Effector memory CD8-positive, alpha-beta T cell (primary cell): ENCODE results near the gene PLA2G2D.

Experiments used
- ATAC-seq: fragments of 150-1000 bp; cut with Tn5 transposase; replicated peaks from 2 replicates; pipeline ENCODE4 v1.10.0; 2021; ENCODE audit warnings: mild to moderate bottlenecking, moderate library complexity
- DNase-seq, 3 experiments: peaks; one replicate each; pipeline ENCODE4 v3.0.0; 2021
- H3K27ac Mint-ChIP-seq, 2 donors: one replicate each; pipeline ENCODE4 v1.8.0; 2022; ENCODE audit warnings: mild to moderate bottlenecking in 2 of 2, mixed read lengths in 2 of 2, moderate library complexity in 2 of 2
- H3K27me3 Mint-ChIP-seq, 2 donors: one replicate each; pipeline ENCODE4 v1.8.0; 2022; ENCODE audit warnings: mixed read lengths in 2 of 2
- H3K36me3 Mint-ChIP-seq: one replicate; pipeline ENCODE4 v1.8.0; 2022; ENCODE audit warnings: mild to moderate bottlenecking, moderate library complexity, mixed read lengths; ENCODE audit not compliant: insufficient read depth
- H3K4me1 Mint-ChIP-seq, 2 donors: one replicate each; pipeline ENCODE4 v1.8.0; 2022; ENCODE audit warnings: low read depth in 2 of 2, mixed read lengths in 2 of 2
- H3K4me3 Mint-ChIP-seq, 2 donors: one replicate each; pipeline ENCODE4 v1.8.0; 2022; ENCODE audit warnings: mild to moderate bottlenecking in 2 of 2, mixed read lengths in 2 of 2, moderate library complexity in 2 of 2
- H3K9me3 Mint-ChIP-seq, 2 donors: one replicate each; pipeline ENCODE4 v1.8.0; 2022; ENCODE audit warnings: mixed read lengths in 2 of 2

Gene PLA2G2D

GRCh38 chr1:20150969-20151368 lies 31.6 kb upstream of the PLA2G2D start:
- DNase-seq, result no peak
- H3K36me3 Mint-ChIP-seq, result peaks cover under 1% of the 10 kb centered on the region
- H3K4me1 Mint-ChIP-seq, result peaks cover 12 to 19% of the 10 kb centered on the region in 2 donors
- peak overlapping the region in 1 of 2 donors; percentile 88 for H3K4me3 Mint-ChIP-seq
- no peaks in the 10 kb centered on the region for H3K9me3 Mint-ChIP-seq
- ATAC-seq, result no peak
- no peaks in the 10 kb centered on the region for H3K27me3 Mint-ChIP-seq
- no peak overlapping the region for H3K27ac Mint-ChIP-seq

GRCh38 chr1:20150326-20150705 lies 31.0 kb upstream of the PLA2G2D start:
- no peak overlapping the region for H3K4me3 Mint-ChIP-seq

GRCh38 chr1:20149601-20150325 lies 30.4 kb upstream of the PLA2G2D start:
- H3K27me3 Mint-ChIP-seq, result no peaks in the 10 kb centered on the region
- DNase-seq (no peak), ATAC-seq (no peak)
- peaks cover 2% of the 10 kb centered on the region for H3K36me3 Mint-ChIP-seq
- H3K9me3 Mint-ChIP-seq, result no peaks in the 10 kb centered on the region
- H3K27ac Mint-ChIP-seq, result peak overlapping the region in 1 of 2 donors; percentile 12
- no peak overlapping the region for H3K4me3 Mint-ChIP-seq
- peaks cover 10 to 14% of the 10 kb centered on the region in 2 donors for H3K4me1 Mint-ChIP-seq

More at GRCh38 chr1:20150326-20150705, 31.0 kb upstream of the PLA2G2D start:
- Mint-ChIP-seq H3K9me3 (no peaks in the 10 kb centered on the region), H3K27ac (peak overlapping the region in 1 of 2 donors; percentile 12), H3K36me3 (peaks cover 2% of the 10 kb centered on the region), H3K27me3 (no peaks in the 10 kb centered on the region), H3K4me1 (peaks cover 12 to 19% of the 10 kb centered on the region in 2 donors)
- DNase-seq (no peak), ATAC-seq (no peak)

- Mint-ChIP-seq H3K9me3 (no peaks in the 10 kb centered on the region), H3K4me3 (no peak overlapping the region), H3K4me1 (peaks cover 4 to 9% of the 10 kb centered on the region in 2 donors), H3K36me3 (peaks cover 2% of the 10 kb centered on the region), H3K27me3 (no peaks in the 10 kb centered on the region), H3K27ac (peak overlapping the region in 1 of 2 donors; percentile 44)
- ATAC-seq, result no peak
- no peak for DNase-seq
Measured at GRCh38 chr1:20148571-20149500, 29.5 kb upstream of the PLA2G2D start.

GRCh38 chr1:20147846-20148570 lies 28.7 kb upstream of the PLA2G2D start:
- Mint-ChIP-seq H3K27me3 (no peaks in the 10 kb centered on the region), H3K36me3 (peaks cover 2% of the 10 kb centered on the region)
- no peak for ATAC-seq

GRCh38 chr1:20143734-20144565 lies 24.6 kb upstream of the PLA2G2D start:
- ATAC-seq (no peak), DNase-seq (no peak)
- peaks cover 2% of the 10 kb centered on the region for H3K36me3 Mint-ChIP-seq
- H3K9me3 Mint-ChIP-seq, result no peaks in the 10 kb centered on the region
- H3K27me3 Mint-ChIP-seq, result peaks cover 6 to 30% of the 10 kb centered on the region in 2 donors
- H3K4me3 Mint-ChIP-seq, result no peak overlapping the region
- H3K4me1 Mint-ChIP-seq, result no peaks in the 10 kb centered on the region
- H3K27ac Mint-ChIP-seq, result no peak overlapping the region

More at GRCh38 chr1:20147846-20148570, 28.7 kb upstream of the PLA2G2D start:
- Mint-ChIP-seq H3K4me1 (peaks cover 4 to 9% of the 10 kb centered on the region in 2 donors), H3K27ac (no peak overlapping the region), H3K9me3 (no peaks in the 10 kb centered on the region), H3K4me3 (no peak overlapping the region)
- DNase-seq, result no peak

- peaks cover 2% of the 10 kb centered on the region for H3K36me3 Mint-ChIP-seq
- no peak for DNase-seq
- H3K4me1 Mint-ChIP-seq, result no peaks in the 10 kb centered on the region
- H3K27me3 Mint-ChIP-seq, result peaks cover 6 to 37% of the 10 kb centered on the region in 2 donors
- no peak for ATAC-seq
- H3K4me3 Mint-ChIP-seq, result no peak overlapping the region
- no peaks in the 10 kb centered on the region for H3K9me3 Mint-ChIP-seq
- no peak overlapping the region for H3K27ac Mint-ChIP-seq
Measured at GRCh38 chr1:20143318-20143717, 24.0 kb upstream of the PLA2G2D start.

- H3K9me3 Mint-ChIP-seq, result no peaks in the 10 kb centered on the region
- no peak overlapping the region for H3K27ac Mint-ChIP-seq
- peaks cover 2% of the 10 kb centered on the region for H3K36me3 Mint-ChIP-seq
- H3K4me3 Mint-ChIP-seq, result no peak overlapping the region
- H3K4me1 Mint-ChIP-seq, result no peaks in the 10 kb centered on the region
- H3K27me3 Mint-ChIP-seq, result peaks cover 6 to 44% of the 10 kb centered on the region in 2 donors
- DNase-seq (no peak), ATAC-seq (no peak)
Measured at GRCh38 chr1:20142001-20142710, 22.8 kb upstream of the PLA2G2D start.

- H3K9me3 Mint-ChIP-seq, result no peaks in the 10 kb centered on the region
- no peak for ATAC-seq
Measured at GRCh38 chr1:20141466-20141865, 22.1 kb upstream of the PLA2G2D start.

GRCh38 chr1:20141001-20141400 lies 21.7 kb upstream of the PLA2G2D start:
- no peak for DNase-seq
- no peak for ATAC-seq
- H3K36me3 Mint-ChIP-seq, result peaks cover 2% of the 10 kb centered on the region
- no peak overlapping the region for H3K4me3 Mint-ChIP-seq
- no peaks in the 10 kb centered on the region for H3K4me1 Mint-ChIP-seq
- H3K27ac Mint-ChIP-seq, result no peak overlapping the region
- H3K9me3 Mint-ChIP-seq, result no peaks in the 10 kb centered on the region
- H3K27me3 Mint-ChIP-seq, result peaks cover 6 to 44% of the 10 kb centered on the region in 2 donors

More at GRCh38 chr1:20141466-20141865, 22.1 kb upstream of the PLA2G2D start:
- H3K36me3 Mint-ChIP-seq, result peaks cover 2% of the 10 kb centered on the region
- DNase-seq, result no peak
- H3K4me1 Mint-ChIP-seq, result no peaks in the 10 kb centered on the region
- peaks cover 6 to 44% of the 10 kb centered on the region in 2 donors for H3K27me3 Mint-ChIP-seq
- H3K4me3 Mint-ChIP-seq, result no peak overlapping the region
- no peak overlapping the region for H3K27ac Mint-ChIP-seq

GRCh38 chr1:20139776-20140612 lies 20.7 kb upstream of the PLA2G2D start:
- Mint-ChIP-seq H3K4me1 (no peaks in the 10 kb centered on the region), H3K9me3 (no peaks in the 10 kb centered on the region), H3K36me3 (no peaks in the 10 kb centered on the region), H3K27ac (no peak overlapping the region), H3K27me3 (peaks cover 6 to 44% of the 10 kb centered on the region in 2 donors), H3K4me3 (no peak overlapping the region)
- DNase-seq (no peak), ATAC-seq (no peak)
